ENCODE data around the gene SYMPK. TPM values are rescaled to one million over a fixed set of nuclear protein-coding genes. Genes with fewer than 3 reads are reported as not detected.

Gene SYMPK
- total RNA-seq, 1 donor from 2014 or later: 115 TPM

GRCh38 chr19:45884682-45885555 is 22.0 kb upstream of the SYMPK start:
- H3K27me3 Mint-ChIP-seq (ENCODE audit: low read depth): peaks cover 9% of the 10 kb centered on the region
- no peak for DNase-seq (ENCODE audit: low read depth, low spot score)
- peak overlapping the region; percentile 19 for H3K27ac Mint-ChIP-seq (ENCODE audit: unreplicated experiment)
- no peaks in the 10 kb centered on the region for H3K9me3 Mint-ChIP-seq
- peaks cover 3% of the 10 kb centered on the region for H3K36me3 Mint-ChIP-seq (ENCODE audit: low read depth)
- TF ChIP-seq CTCF (conservative IDR thresholded peaks at IDR 0.05): no peak
- H3K4me3 Mint-ChIP-seq: peak overlapping the region; percentile 64
- H3K4me1 Mint-ChIP-seq: peaks cover 28% of the 10 kb centered on the region

- peaks cover 3% of the 10 kb centered on the region for H3K36me3 Mint-ChIP-seq (ENCODE audit: low read depth)
- H3K9me3 Mint-ChIP-seq: no peaks in the 10 kb centered on the region
- H3K4me1 Mint-ChIP-seq: peaks cover 32% of the 10 kb centered on the region
- TF ChIP-seq CTCF (conservative IDR thresholded peaks at IDR 0.05): no peak
- no peak overlapping the region for H3K27ac Mint-ChIP-seq (ENCODE audit: unreplicated experiment)
- peak overlapping the region; percentile 86 for H3K4me3 Mint-ChIP-seq
- no peak for DNase-seq (ENCODE audit: low read depth, low spot score)
- peaks cover 9% of the 10 kb centered on the region for H3K27me3 Mint-ChIP-seq (ENCODE audit: low read depth)
Observed at GRCh38 chr19:45883881-45884681, 21.1 kb upstream of the SYMPK start.

- H3K4me1 Mint-ChIP-seq: peaks cover 36% of the 10 kb centered on the region
- H3K36me3 Mint-ChIP-seq (ENCODE audit: low read depth): peaks cover 3% of the 10 kb centered on the region
- no peak for DNase-seq (ENCODE audit: low read depth, low spot score)
- H3K27ac Mint-ChIP-seq (ENCODE audit: unreplicated experiment): no peak overlapping the region
- H3K9me3 Mint-ChIP-seq: no peaks in the 10 kb centered on the region
- TF ChIP-seq CTCF (conservative IDR thresholded peaks at IDR 0.05): peak; percentile 27
- H3K27me3 Mint-ChIP-seq (ENCODE audit: low read depth): peaks cover 9% of the 10 kb centered on the region
- H3K4me3 Mint-ChIP-seq: peak overlapping the region; percentile 86
Observed at GRCh38 chr19:45883586-45883880, 20.6 kb upstream of the SYMPK start.

GRCh38 chr19:45882652-45883585 is 20.0 kb upstream of the SYMPK start:
- Mint-ChIP-seq H3K36me3 (ENCODE audit: low read depth) (peaks cover 3% of the 10 kb centered on the region), H3K27me3 (ENCODE audit: low read depth) (peaks cover 9% of the 10 kb centered on the region), H3K4me3 (peak overlapping the region; percentile 86), H3K4me1 (peaks cover 40% of the 10 kb centered on the region), H3K27ac (ENCODE audit: unreplicated experiment) (no peak overlapping the region), H3K9me3 (no peaks in the 10 kb centered on the region)
- peak; percentile 93 for DNase-seq (ENCODE audit: low read depth, low spot score)
- TF ChIP-seq CTCF (conservative IDR thresholded peaks at IDR 0.05): peak; percentile 95

GRCh38 chr19:45881909-45882528 is 19.1 kb upstream of the SYMPK start:
- Mint-ChIP-seq H3K4me3 (peak overlapping the region; percentile 34), H3K27ac (ENCODE audit: unreplicated experiment) (no peak overlapping the region), H3K36me3 (ENCODE audit: low read depth) (peaks cover 3% of the 10 kb centered on the region), H3K27me3 (ENCODE audit: low read depth) (peaks cover 9% of the 10 kb centered on the region), H3K4me1 (peaks cover 43% of the 10 kb centered on the region), H3K9me3 (no peaks in the 10 kb centered on the region)
- TF ChIP-seq CTCF (conservative IDR thresholded peaks at IDR 0.05): no peak
- no peak for DNase-seq (ENCODE audit: low read depth, low spot score)
